ENCODE data around the gene GRIK1.

DNA sequence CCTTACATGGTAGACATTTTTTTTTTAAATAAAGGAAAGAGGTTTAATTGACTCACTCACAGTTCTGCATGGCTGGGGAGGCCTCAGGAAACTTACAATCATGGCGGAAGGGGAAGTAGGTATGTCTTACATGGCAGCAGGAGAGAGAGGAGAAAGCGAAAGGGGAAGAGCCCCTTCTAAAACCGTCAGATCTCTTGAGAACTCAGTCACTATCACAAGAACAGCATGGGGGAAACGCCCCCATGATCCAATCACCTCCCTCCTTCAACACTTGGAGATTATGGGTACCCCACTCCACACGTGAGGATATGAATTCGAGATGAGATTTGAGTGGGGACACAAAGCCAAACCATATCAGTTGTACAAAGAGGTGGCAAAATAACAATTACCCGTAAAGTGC lies 301.7 kb downstream of the GRIK1 start:
- TF ChIP-seq, protein P1, sequence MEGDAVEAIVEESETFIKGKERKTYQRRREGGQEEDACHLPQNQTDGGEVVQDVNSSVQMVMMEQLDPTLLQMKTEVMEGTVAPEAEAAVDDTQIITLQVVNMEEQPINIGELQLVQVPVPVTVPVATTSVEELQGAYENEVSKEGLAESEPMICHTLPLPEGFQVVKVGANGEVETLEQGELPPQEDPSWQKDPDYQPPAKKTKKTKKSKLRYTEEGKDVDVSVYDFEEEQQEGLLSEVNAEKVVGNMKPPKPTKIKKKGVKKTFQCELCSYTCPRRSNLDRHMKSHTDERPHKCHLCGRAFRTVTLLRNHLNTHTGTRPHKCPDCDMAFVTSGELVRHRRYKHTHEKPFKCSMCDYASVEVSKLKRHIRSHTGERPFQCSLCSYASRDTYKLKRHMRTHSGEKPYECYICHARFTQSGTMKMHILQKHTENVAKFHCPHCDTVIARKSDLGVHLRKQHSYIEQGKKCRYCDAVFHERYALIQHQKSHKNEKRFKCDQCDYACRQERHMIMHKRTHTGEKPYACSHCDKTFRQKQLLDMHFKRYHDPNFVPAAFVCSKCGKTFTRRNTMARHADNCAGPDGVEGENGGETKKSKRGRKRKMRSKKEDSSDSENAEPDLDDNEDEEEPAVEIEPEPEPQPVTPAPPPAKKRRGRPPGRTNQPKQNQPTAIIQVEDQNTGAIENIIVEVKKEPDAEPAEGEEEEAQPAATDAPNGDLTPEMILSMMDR (optimal IDR thresholded peaks at IDR 0.05 in 1 of 3, IDR thresholded peaks at IDR 0.05 in 1 of 3, conservative IDR thresholded peaks at IDR 0.05 in 1 of 3; ENCODE audit: extremely low read depth in 1 of 3, insufficient read depth in 2 of 3, low read length in 3 of 3) = no peak
- no peak for TF ChIP-seq EZH2 (IDR thresholded peaks at IDR 0.05; ENCODE audit: low read length)

Data from keratinocyte (primary cell).